ENCODE results near the gene ASB6.

Gene ASB6

GRCh38 chr9:129669141-129669718 lies 27.3 kb upstream of the ASB6 start:
- TF ChIP-seq, protein P1, sequence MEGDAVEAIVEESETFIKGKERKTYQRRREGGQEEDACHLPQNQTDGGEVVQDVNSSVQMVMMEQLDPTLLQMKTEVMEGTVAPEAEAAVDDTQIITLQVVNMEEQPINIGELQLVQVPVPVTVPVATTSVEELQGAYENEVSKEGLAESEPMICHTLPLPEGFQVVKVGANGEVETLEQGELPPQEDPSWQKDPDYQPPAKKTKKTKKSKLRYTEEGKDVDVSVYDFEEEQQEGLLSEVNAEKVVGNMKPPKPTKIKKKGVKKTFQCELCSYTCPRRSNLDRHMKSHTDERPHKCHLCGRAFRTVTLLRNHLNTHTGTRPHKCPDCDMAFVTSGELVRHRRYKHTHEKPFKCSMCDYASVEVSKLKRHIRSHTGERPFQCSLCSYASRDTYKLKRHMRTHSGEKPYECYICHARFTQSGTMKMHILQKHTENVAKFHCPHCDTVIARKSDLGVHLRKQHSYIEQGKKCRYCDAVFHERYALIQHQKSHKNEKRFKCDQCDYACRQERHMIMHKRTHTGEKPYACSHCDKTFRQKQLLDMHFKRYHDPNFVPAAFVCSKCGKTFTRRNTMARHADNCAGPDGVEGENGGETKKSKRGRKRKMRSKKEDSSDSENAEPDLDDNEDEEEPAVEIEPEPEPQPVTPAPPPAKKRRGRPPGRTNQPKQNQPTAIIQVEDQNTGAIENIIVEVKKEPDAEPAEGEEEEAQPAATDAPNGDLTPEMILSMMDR (IDR thresholded peaks at IDR 0.05; ENCODE audit: insufficient read depth, low read depth, low read length, missing control alignments): no peak
- DNase-seq (ENCODE audit: low read depth): no peak
- H3K4me3 ChIP-seq (ENCODE audit: low read length): no peak overlapping the region

DNA sequence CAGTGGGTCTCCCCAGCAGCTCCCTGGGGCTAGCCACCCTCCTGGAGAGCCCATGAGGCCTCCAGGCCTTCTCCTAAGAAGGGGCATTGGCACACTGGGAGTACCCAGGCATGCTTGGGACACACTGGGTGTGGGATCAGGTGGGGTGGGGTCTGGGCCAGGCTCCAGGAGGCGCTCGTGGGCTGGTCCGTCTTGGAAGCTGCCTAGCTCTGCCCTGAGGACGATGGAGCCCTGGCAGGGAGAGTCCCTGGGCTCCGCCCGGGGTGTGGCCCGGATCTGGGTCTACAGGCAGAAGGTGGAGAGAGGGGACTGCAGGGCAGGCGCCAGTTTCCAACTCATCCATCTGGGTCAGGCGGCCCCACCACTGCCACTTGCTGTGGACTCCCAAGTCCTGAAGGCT lies 25.9 kb upstream of the ASB6 start:
- no peak for DNase-seq (ENCODE audit: low read depth)
- TF ChIP-seq, protein P1 (IDR thresholded peaks at IDR 0.05; ENCODE audit: insufficient read depth, low read depth, low read length, missing control alignments): no peak
- H3K4me3 ChIP-seq (ENCODE audit: low read length): no peak overlapping the region

DNA sequence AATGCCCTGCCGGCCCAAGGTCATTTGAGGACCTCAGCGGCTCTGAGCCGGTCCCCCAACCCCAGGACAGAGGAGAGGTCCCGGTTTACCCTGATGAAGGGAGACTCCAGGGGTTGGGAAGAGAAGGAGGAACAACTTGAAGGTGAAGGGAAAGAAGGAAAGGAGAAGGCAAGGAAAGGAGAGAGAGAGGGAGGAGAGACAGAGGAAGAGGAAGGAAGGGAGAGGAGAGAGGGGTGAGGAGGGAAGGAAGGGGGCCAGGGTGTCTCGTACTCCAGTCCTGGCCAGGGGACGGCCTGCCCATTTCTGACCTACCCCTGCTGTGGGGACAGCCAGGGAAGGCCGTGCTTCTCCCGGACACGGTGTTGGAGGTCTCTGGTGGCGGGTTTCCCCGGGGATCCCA lies 25.4 kb upstream of the ASB6 start:
- DNase-seq (ENCODE audit: low read depth): no peak
- no peak overlapping the region for H3K4me3 ChIP-seq (ENCODE audit: low read length)
- TF ChIP-seq, protein P1 (IDR thresholded peaks at IDR 0.05; ENCODE audit: insufficient read depth, low read depth, low read length, missing control alignments): no peak

GRCh38 chr9:129666575-129666974 lies 24.6 kb upstream of the ASB6 start:
- TF ChIP-seq, protein P1 (IDR thresholded peaks at IDR 0.05; ENCODE audit: insufficient read depth, low read depth, low read length, missing control alignments): no peak
- no peak for DNase-seq (ENCODE audit: low read depth)
- no peak overlapping the region for H3K4me3 ChIP-seq (ENCODE audit: low read length)

DNA sequence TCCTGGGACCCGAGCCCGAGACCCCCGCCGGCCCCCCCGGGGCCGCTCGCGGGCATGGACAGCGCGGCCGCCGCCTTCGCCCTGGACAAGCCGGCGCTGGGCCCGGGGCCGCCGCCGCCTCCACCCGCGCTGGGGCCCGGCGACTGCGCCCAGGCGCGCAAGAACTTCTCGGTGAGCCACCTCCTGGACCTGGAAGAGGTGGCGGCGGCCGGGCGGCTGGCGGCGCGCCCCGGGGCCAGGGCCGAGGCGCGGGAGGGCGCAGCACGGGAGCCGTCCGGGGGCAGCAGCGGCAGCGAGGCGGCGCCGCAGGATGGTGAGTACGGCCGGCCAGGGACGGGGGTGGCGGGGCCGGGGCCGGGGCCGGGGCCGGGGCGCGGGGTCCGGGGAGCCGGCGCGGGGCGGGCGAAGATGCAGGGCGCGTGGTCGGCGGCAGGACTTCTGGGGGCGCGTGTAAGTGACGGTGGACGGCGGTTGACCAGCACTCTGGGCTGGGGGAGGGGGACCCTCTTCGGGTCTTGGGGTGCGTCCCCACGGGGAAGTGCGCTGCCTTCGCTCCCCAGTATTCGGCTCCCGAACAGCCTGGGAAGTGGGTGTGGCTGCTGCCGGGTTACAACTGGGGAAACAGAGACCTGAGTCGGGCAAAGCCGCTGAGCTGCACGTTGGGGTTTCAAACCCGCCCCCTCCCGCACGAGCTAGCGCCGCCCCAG lies 24.0 kb upstream of the ASB6 start:
- no peak overlapping the region for H3K4me3 ChIP-seq (ENCODE audit: low read length)
- TF ChIP-seq, protein P1 (IDR thresholded peaks at IDR 0.05; ENCODE audit: insufficient read depth, low read depth, low read length, missing control alignments): no peak
- DNase-seq (ENCODE audit: low read depth): no peak

DNA sequence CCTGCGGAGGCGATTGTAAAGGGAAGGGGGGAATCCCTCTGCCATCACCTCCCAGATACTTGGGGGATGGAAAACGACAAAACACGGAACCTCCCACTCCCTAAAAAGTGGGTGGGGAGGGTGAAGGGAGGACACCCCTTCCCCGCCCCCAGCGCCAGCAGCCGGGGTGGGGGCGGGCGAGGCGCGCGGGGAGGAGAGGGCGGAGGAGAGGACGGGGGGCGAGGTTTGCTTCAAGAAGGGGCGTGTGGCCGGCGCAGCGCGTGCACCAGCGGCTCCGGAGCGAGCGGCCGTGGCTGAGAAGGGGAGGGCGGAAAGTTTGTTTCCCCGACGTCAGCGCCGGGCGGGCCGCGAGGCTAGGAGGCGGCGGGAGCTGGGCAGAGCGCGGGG lies 23.4 kb upstream of the ASB6 start, which contains the start of gene PRRX2:
TSS of gene PRRX2 (plus strand) at position 259 of the 387 bp plus-strand sequence. CDS start 221 bp downstream, outside the sequence.
- no peak within 1 kb of the TSS for H3K4me3 ChIP-seq (ENCODE audit: low read length)
- DNase-seq (ENCODE audit: low read depth): no peak
- TF ChIP-seq, protein P1 (IDR thresholded peaks at IDR 0.05; ENCODE audit: insufficient read depth, low read depth, low read length, missing control alignments): no peak

Data from epithelial cell of esophagus (primary cell).